ENCODE results near the gene APOD.
"Not testable (repeated sequence)": the region's sequence is repeated elsewhere in the genome, so short reads cannot be mapped to it uniquely, and the experiment has no call there.

DNA sequence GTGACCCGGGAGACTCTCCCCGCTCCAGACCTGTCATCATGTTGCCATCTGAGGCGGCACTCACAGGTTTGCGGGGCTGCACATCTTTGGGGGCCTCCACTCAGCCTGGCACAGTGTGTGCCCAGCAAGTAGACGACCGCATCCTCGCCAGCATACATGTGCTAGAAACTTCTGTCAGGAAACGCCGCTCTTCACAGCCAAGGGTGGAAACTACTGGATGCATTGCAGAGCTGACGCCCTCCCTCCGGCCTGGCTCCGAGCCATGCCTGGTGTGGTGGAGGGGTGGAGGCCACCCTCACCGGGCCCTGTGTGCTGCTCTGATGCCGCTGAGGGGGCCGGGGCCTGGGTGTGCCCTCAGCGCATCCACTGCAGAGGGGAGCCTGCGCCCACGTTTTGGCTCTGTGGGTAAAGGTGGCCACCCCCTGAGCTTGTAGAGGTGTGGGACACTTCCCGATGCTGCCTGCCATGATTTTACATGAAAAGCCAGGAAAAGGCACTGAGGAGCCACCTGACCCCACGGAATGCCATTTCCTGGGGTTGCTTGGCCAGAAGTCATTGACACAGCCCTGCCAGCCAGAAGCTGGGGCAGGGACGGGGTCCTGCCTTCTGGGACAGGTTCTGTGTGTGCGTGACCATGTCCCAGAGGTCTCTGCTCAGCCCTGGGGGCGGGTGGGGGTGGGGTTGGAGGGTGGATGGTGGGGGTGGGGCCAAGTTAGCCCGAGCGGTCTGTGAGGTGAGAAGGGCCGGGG, 39.7 kb upstream of the APOD start:
- TF ChIP-seq, protein P1, sequence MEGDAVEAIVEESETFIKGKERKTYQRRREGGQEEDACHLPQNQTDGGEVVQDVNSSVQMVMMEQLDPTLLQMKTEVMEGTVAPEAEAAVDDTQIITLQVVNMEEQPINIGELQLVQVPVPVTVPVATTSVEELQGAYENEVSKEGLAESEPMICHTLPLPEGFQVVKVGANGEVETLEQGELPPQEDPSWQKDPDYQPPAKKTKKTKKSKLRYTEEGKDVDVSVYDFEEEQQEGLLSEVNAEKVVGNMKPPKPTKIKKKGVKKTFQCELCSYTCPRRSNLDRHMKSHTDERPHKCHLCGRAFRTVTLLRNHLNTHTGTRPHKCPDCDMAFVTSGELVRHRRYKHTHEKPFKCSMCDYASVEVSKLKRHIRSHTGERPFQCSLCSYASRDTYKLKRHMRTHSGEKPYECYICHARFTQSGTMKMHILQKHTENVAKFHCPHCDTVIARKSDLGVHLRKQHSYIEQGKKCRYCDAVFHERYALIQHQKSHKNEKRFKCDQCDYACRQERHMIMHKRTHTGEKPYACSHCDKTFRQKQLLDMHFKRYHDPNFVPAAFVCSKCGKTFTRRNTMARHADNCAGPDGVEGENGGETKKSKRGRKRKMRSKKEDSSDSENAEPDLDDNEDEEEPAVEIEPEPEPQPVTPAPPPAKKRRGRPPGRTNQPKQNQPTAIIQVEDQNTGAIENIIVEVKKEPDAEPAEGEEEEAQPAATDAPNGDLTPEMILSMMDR (IDR thresholded peaks at IDR 0.05; ENCODE audit: insufficient read depth, low read depth, low read length) = not testable (repeated sequence)
- TF ChIP-seq EZH2 (IDR thresholded peaks at IDR 0.05; ENCODE audit: insufficient read depth, low read length) = not testable (repeated sequence)

Data from astrocyte (in vitro differentiated cells and primary cell).